B cell (primary cell): ENCODE measurements around the gene AP3M1. TPM values are rescaled to one million over a fixed set of nuclear protein-coding genes. Genes with fewer than 3 reads are reported as not detected.

ENCODE experiments used
- ATAC-seq: fragments of 200-7000 bp; cut with Tn5 transposase; one replicate; pipeline ENCODE4 v1.10.0; 2021; ENCODE audit warnings: low read depth, mild to moderate bottlenecking, moderate number of reproducible peaks, moderate library complexity
- CTCF ChIA-PET: fragments of 350-600 bp; sonication (Branson Sonifier 250); formaldehyde crosslinking; loops from one replicate; lab custom pipeline; 2021; ENCODE audit warnings: antibody characterized with exemption, inconsistent platforms; lab: Charles Lee
- POLR2A ChIA-PET: fragments of 350-600 bp; sonication (Branson Sonifier 250); formaldehyde crosslinking; loops from one replicate; lab custom pipeline; 2021; ENCODE audit warnings: antibody characterized with exemption; lab: Charles Lee
- DNase-seq: peaks from one replicate; pipeline ENCODE4 v3.0.0; 2013
- H2AFZ ChIP-seq: 2 replicates; pipeline ENCODE4 v1.6.1; 2012; ENCODE audit warnings: mild to moderate bottlenecking, low read depth, low read length; ENCODE audit not compliant: insufficient read depth, poor library complexity, severe bottlenecking
- H3K27ac ChIP-seq, 2 donors: 1 replicate in 1 of 2; 2 replicates in 1 of 2; pipeline ENCODE4 v1.5.1; 2012 to 2013; ENCODE audit warnings: low read length in 2 of 2, mild to moderate bottlenecking in 2 of 2, moderate library complexity in 1 of 2
- H3K27me3 ChIP-seq, 4 experiments: fragments of 200-600 bp in 1 of 4; sonication (generic) in 1 of 4; replicated peaks in 1 of 4; 1 replicate in 2 of 4; 2 replicates in 2 of 4; pipeline versions ENCODE4 v1.6.1 to v1.7.0; 2013 to 2016; ENCODE audit warnings: low read length in 3 of 4, mild to moderate bottlenecking in 2 of 4, mixed read lengths in 1 of 4, moderate library complexity in 1 of 4; ENCODE audit not compliant: insufficient read depth in 4 of 4, control insufficient read depth in 3 of 4; ENCODE audit errors: control extremely low read depth in 1 of 4
- H3K36me3 ChIP-seq, 2 experiments: replicated peaks in 1 of 2; 1 replicate in 1 of 2; 2 replicates in 1 of 2; pipeline versions ENCODE4 v1.6.1 to v1.7.1; 2013; ENCODE audit warnings: low read length in 1 of 2; ENCODE audit not compliant: insufficient read depth in 2 of 2, control insufficient read depth in 1 of 2; ENCODE audit errors: control extremely low read depth in 1 of 2, extremely low read depth in 1 of 2
- H3K4me1 ChIP-seq, 2 donors: fragments of 200-600 bp in 1 of 2; sonication (generic) in 1 of 2; 1 replicate in 1 of 2; 2 replicates in 1 of 2; pipeline versions ENCODE4 v1.5.1 to v1.6.1; 2013 to 2017; ENCODE audit warnings: low read length in 2 of 2; ENCODE audit not compliant: control insufficient read depth in 2 of 2, insufficient read depth in 2 of 2
- H3K4me2 ChIP-seq: replicated peaks from 2 replicates; pipeline ENCODE3; 2012; ENCODE audit warnings: mild to moderate bottlenecking, low read depth, low read length; ENCODE audit not compliant: poor library complexity, severe bottlenecking
- H3K4me3 ChIP-seq, 5 experiments: fragments of 200-600 bp in 1 of 5; sonication (generic) in 1 of 5; 1 replicate in 3 of 5; 2 replicates in 2 of 5; pipeline versions ENCODE4 v1.5.1 to v1.7.0; 2011 to 2016; ENCODE audit warnings: low read length in 4 of 5, mild to moderate bottlenecking in 4 of 5, low read depth in 2 of 5, control low read depth in 1 of 5, moderate library complexity in 1 of 5; ENCODE audit not compliant: insufficient read depth in 1 of 5; ENCODE audit errors: control extremely low read depth in 1 of 5, extremely low read depth in 1 of 5
- H3K79me2 ChIP-seq: fragments of 200-600 bp; sonication (generic); one replicate; pipeline ENCODE4 v1.6.0; 2016; ENCODE audit warnings: low read length; ENCODE audit not compliant: control insufficient read depth, insufficient read depth
- H3K9ac ChIP-seq: fragments of 200-600 bp; sonication (generic); 2 replicates; pipeline ENCODE4 v1.6.1; 2017; ENCODE audit warnings: mild to moderate bottlenecking, low read length, moderate library complexity
- H3K9me3 ChIP-seq, 3 donors: one replicate each; pipeline versions ENCODE4 v1.6.1 to v1.7.1; 2013; ENCODE audit warnings: low read length in 2 of 3; ENCODE audit not compliant: control insufficient read depth in 2 of 3, insufficient read depth in 1 of 3; ENCODE audit errors: control extremely low read depth in 1 of 3
- H4K20me1 ChIP-seq: 2 replicates; pipeline ENCODE4 v1.6.0; 2012; ENCODE audit warnings: mild to moderate bottlenecking, low read length; ENCODE audit not compliant: insufficient read depth, control insufficient read depth, poor library complexity, severe bottlenecking
- H3K27ac Mint-ChIP-seq: one replicate; pipeline ENCODE4 v1.8.0; 2021; ENCODE audit warnings: mixed read lengths
- H3K27me3 Mint-ChIP-seq: one replicate; pipeline ENCODE4 v1.8.0; 2021; ENCODE audit warnings: mixed read lengths
- H3K4me1 Mint-ChIP-seq: one replicate; pipeline ENCODE4 v1.8.0; 2021; ENCODE audit warnings: mixed read lengths
- H3K4me3 Mint-ChIP-seq: one replicate; pipeline ENCODE4 v1.8.0; 2021; ENCODE audit warnings: mixed read lengths
- H3K9me3 Mint-ChIP-seq: one replicate; pipeline ENCODE4 v1.8.0; 2022; ENCODE audit warnings: mixed read lengths; ENCODE audit not compliant: insufficient read depth
- EZH2 ChIP-seq: IDR thresholded peaks from 2 replicates; pipeline ENCODE4 v1.6.1; 2012; ENCODE audit warnings: borderline replicate concordance, low read depth, mild to moderate bottlenecking, moderate library complexity, low read length; ENCODE audit not compliant: insufficient read depth, poor library complexity, severe bottlenecking
- WGBS: methylation state at CpG from one replicate; pipeline ENCODE4 v1.1.5; 2013; ENCODE audit warnings: missing lambda C conversion rate; ENCODE audit not compliant: insufficient coverage; 5-methylcytosine and 5-hydroxymethylcytosine counted together
- intact Hi-C: fragments of 100-400 bp; cut with micrococcal nuclease; formaldehyde crosslinking; loops from one replicate; pipeline ENCODE4 v1.10.0; 2022
- polyA plus RNA-seq: library from polyadenylated mRNA; depleted of rRNA; stranded (reverse); fragments of >200 nt; gene quantifications from 2 replicates; pipeline ENCODE4 v1.2.3, GENCODE V29; 2012
- total RNA-seq, 2 donors: library from RNA; stranded (reverse); fragments of 120-200 nt in 1 of 2; gene quantifications; 1 replicate in 1 of 2; 2 replicates in 1 of 2; pipeline versions ENCODE4 v1.2.3 to v1.2.4, GENCODE V29; 2013 to 2022
- TF ChIP-seq, protein P1 (sequence below): fragments of 200-600 bp; IDR thresholded peaks from one replicate; pipeline ENCODE4 v1.8.0; 2022; ENCODE audit warnings: antibody characterized with exemption, mild to moderate bottlenecking

AP3M1 gene
- total and polyA plus RNA-seq, 2 donors (not counting 1 experiment from before 2014, with no cell fraction given) = 21.6 to 50.4 TPM

DNA sequence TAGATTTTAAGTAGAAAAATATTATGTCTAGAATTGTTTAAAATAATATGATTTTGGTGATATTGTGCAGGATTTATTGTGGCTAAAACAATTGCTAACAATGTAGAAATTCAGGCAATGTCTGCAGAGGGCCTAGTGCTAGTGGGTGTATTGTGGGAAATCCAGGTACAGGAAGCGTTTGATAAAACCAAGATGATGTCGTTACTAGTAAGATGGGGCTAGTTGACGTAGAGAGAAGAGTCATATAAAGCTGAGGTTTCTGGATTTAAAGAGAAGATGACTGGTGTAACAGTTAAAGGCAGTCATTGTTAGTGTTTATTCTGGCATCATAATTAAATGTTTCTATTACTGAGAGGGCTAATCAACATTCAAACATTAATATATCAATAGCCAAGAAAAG is 43.9 kb upstream of the AP3M1 start:
- ATAC-seq (no peak), DNase-seq (no peak)

DNA sequence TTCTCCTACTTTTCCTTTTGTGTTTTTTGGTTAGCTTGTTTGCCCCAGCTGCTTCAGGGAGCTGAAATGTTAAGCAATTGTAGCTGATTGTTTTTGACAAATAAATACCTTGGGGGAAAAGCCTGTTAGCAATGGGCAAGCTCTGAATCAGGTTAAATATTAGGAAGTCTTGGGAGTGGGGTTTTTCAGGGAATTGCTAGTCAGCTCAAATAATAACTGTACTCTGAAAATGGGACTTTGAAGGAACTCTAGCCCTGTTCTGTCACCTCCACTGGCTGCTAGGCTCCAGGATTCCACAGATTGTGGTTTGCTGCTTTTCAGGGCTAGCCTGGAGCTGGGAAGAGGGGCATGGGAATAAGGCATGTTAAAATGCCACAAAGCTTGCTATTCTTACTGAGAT is 39.9 kb upstream of the AP3M1 start:
- ATAC-seq (no peak), DNase-seq (no peak)
- peak overlapping the region; percentile 59 for H3K4me2 ChIP-seq
- intact Hi-C loops = loop anchor here (1.0 kb wide), 2 partner anchors 13 to 39 kb away; partner anchors contain the start of gene ADK
- peak overlapping the region in 2 of 5 experiments; percentile 9 to 25 for H3K4me3 ChIP-seq
- peaks cover 99% of the 10 kb centered on the region for H3K79me2 ChIP-seq
- H3K27ac ChIP-seq = peak overlapping the region; percentile 68 to 80
- POLR2A ChIA-PET = interaction anchor here (0.7 to 1.2 kb wide), 7 partner anchors 9 to 411 kb away, joined by 3 to 8 read pairs (median 4); partner anchors contain the start of genes ADK and AP3M1
- peaks cover 74% of the 10 kb centered on the region for H3K4me1 Mint-ChIP-seq
- H3K9ac ChIP-seq = peak overlapping the region; percentile 14
- TF ChIP-seq, protein P1, sequence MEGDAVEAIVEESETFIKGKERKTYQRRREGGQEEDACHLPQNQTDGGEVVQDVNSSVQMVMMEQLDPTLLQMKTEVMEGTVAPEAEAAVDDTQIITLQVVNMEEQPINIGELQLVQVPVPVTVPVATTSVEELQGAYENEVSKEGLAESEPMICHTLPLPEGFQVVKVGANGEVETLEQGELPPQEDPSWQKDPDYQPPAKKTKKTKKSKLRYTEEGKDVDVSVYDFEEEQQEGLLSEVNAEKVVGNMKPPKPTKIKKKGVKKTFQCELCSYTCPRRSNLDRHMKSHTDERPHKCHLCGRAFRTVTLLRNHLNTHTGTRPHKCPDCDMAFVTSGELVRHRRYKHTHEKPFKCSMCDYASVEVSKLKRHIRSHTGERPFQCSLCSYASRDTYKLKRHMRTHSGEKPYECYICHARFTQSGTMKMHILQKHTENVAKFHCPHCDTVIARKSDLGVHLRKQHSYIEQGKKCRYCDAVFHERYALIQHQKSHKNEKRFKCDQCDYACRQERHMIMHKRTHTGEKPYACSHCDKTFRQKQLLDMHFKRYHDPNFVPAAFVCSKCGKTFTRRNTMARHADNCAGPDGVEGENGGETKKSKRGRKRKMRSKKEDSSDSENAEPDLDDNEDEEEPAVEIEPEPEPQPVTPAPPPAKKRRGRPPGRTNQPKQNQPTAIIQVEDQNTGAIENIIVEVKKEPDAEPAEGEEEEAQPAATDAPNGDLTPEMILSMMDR = no peak
- TF ChIP-seq EZH2 = no peak
- H3K27me3 Mint-ChIP-seq = no peaks in the 10 kb centered on the region
- H3K9me3 ChIP-seq = no peaks in the 10 kb centered on the region
- CTCF ChIA-PET = interaction anchor here (0.6 to 3.5 kb wide), 9 partner anchors 9 to 310 kb away, joined by 3 to 20 read pairs (median 3); partner anchors contain the start of genes ADK and AP3M1
- no peaks in the 10 kb centered on the region for H3K9me3 Mint-ChIP-seq
- H3K4me3 Mint-ChIP-seq = peak overlapping the region; percentile 77
- H3K27ac Mint-ChIP-seq = peak overlapping the region; percentile 95
- H3K4me1 ChIP-seq = peaks cover 30 to 57% of the 10 kb centered on the region in 2 donors
- peaks cover 20% of the 10 kb centered on the region for H4K20me1 ChIP-seq
- no peaks in the 10 kb centered on the region for H3K27me3 ChIP-seq
- no peaks in the 10 kb centered on the region for H3K36me3 ChIP-seq
- H2AFZ ChIP-seq = peak overlapping the region; percentile 63

More for the DNA sequence above, 43.9 kb upstream of the AP3M1 start:
- Histone ChIP-seq H2AFZ (no peak overlapping the region), H3K79me2 (peaks cover 97% of the 10 kb centered on the region), H3K9ac (no peak overlapping the region), H3K36me3 (no peaks in the 10 kb centered on the region), H3K27ac (no peak overlapping the region), H3K4me1 (peaks cover 32 to 48% of the 10 kb centered on the region in 2 donors), H3K4me3 (no peak overlapping the region), H3K27me3 (no peaks in the 10 kb centered on the region), H3K4me2 (no peak overlapping the region), H3K9me3 (peaks cover 0 to 2% (median 0%) of the 10 kb centered on the region in 3 donors), H4K20me1 (peaks cover 32% of the 10 kb centered on the region)
- intact Hi-C loops = no loop called here
- no peaks in the 10 kb centered on the region for H3K27me3 Mint-ChIP-seq
- no peaks in the 10 kb centered on the region for H3K9me3 Mint-ChIP-seq
- peaks cover 67% of the 10 kb centered on the region for H3K4me1 Mint-ChIP-seq
- ChIA-PET CTCF (interaction anchor here (0.9 kb wide), 1 partner anchor 114 kb away, joined by 3 read pairs; no protein-coding TSS in a partner anchor), POLR2A (interaction anchor here (0.6 kb wide), 1 partner anchor 10 kb away, joined by 6 read pairs; no protein-coding TSS in a partner anchor)
- H3K4me3 Mint-ChIP-seq = no peak overlapping the region
- TF ChIP-seq, protein P1 = no peak
- no peak for TF ChIP-seq EZH2
- H3K27ac Mint-ChIP-seq = no peak overlapping the region
- WGBS = 95% methylated on average over 2 of the region's 3 CpGs
